Body of pancreas (tissue), 4 donors: ENCODE results near the gene MAML3. TPM values are rescaled to one million over a fixed set of nuclear protein-coding genes. Genes with fewer than 3 reads are reported as not detected.

ENCODE experiments used
- ATAC-seq: fragments of 150-250 bp; one replicate; pipeline ENCODE4 v1.9.1; 2016
- DNase-seq, 4 donors: peaks; one replicate each; pipeline ENCODE4 v3.0.0-alpha.2; 2019
- H3K27ac ChIP-seq, 4 donors: fragments of 200-600 bp; sonication (generic); 1 replicate in 3 of 4; 2 replicates in 1 of 4; pipeline versions ENCODE4 v1.5.1 to v1.6.1; 2016 to 2019; ENCODE audit warnings: mild to moderate bottlenecking in 1 of 4, mixed read lengths in 1 of 4, moderate library complexity in 1 of 4
- H3K27me3 ChIP-seq, 2 donors: fragments of 200-600 bp; sonication (generic); one replicate each; pipeline ENCODE4 v1.6.0; 2016; ENCODE audit warnings: mild to moderate bottlenecking in 1 of 2
- H3K36me3 ChIP-seq, 2 donors: fragments of 200-600 bp; sonication (generic); replicated peaks in 1 of 2; 2 replicates each; pipeline ENCODE4 v1.5.1; 2016; ENCODE audit warnings: low read depth in 2 of 2; ENCODE audit not compliant: insufficient read depth in 1 of 2
- H3K4me1 ChIP-seq: fragments of 200-600 bp; sonication (generic); one replicate; pipeline ENCODE4 v1.6.0; 2016
- H3K4me3 ChIP-seq, 2 donors: fragments of 200-600 bp; sonication (generic); 1 replicate in 1 of 2; 2 replicates in 1 of 2; pipeline ENCODE4 v1.5.1; 2016 to 2019
- H3K9me3 ChIP-seq, 3 donors: fragments of 200-600 bp; sonication (generic); 1 replicate in 2 of 3; 2 replicates in 1 of 3; pipeline ENCODE4 v1.5.1; 2016
- POLR2A ChIP-seq, 3 donors: fragments of 450-650 bp; IDR thresholded peaks; one replicate each; pipeline ENCODE4 v1.6.1; 2016; ENCODE audit warnings: antibody characterized with exemption in 3 of 3, mild to moderate bottlenecking in 2 of 3
- WGBS, 2 donors: methylation state at CpG; one replicate each; pipeline ENCODE4 v1.1.5; 2017; 5-methylcytosine and 5-hydroxymethylcytosine counted together
- intact Hi-C: fragments of 100-400 bp; cut with DNase I; formaldehyde crosslinking; loops from one replicate; pipeline ENCODE4 v1.15.1; 2023
- total RNA-seq, 2 donors: library from RNA; depleted of rRNA; stranded (reverse); fragments of >200 nt; gene quantifications; one replicate each; pipeline ENCODE4 v1.1.0, GENCODE V29; 2016
- TF ChIP-seq, protein P1 (sequence below), 7 experiments: fragments of 450-650 bp in 4 of 7; fragments of 200-600 bp in 3 of 7; sonication (generic) in 3 of 7; IDR thresholded peaks; one replicate each; pipeline ENCODE4 v1.5.1; 2016 to 2019; ENCODE audit warnings: antibody characterized with exemption in 7 of 7

The MAML3 gene
- total RNA-seq, 2 donors from 2014 or later: 11.2 to 11.4 TPM

- TF ChIP-seq POLR2A (IDR thresholded peaks at IDR 0.05): no peak
- TF ChIP-seq, protein P1, sequence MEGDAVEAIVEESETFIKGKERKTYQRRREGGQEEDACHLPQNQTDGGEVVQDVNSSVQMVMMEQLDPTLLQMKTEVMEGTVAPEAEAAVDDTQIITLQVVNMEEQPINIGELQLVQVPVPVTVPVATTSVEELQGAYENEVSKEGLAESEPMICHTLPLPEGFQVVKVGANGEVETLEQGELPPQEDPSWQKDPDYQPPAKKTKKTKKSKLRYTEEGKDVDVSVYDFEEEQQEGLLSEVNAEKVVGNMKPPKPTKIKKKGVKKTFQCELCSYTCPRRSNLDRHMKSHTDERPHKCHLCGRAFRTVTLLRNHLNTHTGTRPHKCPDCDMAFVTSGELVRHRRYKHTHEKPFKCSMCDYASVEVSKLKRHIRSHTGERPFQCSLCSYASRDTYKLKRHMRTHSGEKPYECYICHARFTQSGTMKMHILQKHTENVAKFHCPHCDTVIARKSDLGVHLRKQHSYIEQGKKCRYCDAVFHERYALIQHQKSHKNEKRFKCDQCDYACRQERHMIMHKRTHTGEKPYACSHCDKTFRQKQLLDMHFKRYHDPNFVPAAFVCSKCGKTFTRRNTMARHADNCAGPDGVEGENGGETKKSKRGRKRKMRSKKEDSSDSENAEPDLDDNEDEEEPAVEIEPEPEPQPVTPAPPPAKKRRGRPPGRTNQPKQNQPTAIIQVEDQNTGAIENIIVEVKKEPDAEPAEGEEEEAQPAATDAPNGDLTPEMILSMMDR (IDR thresholded peaks at IDR 0.05): no peak
- DNase-seq (no peak), ATAC-seq (no peak)
- no peaks in the 10 kb centered on the region for H3K36me3 ChIP-seq
- intact Hi-C loops: no loop called here
- H3K27ac ChIP-seq: no peak overlapping the region
- WGBS, 2 donors: 89 to 91% methylated on average over 5 of the region's 5 CpGs
- H3K4me3 ChIP-seq: no peak overlapping the region
- no peaks in the 10 kb centered on the region for H3K27me3 ChIP-seq
- no peaks in the 10 kb centered on the region for H3K9me3 ChIP-seq
- peaks cover 9% of the 10 kb centered on the region for H3K4me1 ChIP-seq
Measured at GRCh38 chr4:140117947-140118346, 36.0 kb downstream of the MAML3 start.

GRCh38 chr4:140116442-140117104 is 37.4 kb downstream of the MAML3 start:
- ATAC-seq: no peak
- H3K27me3 ChIP-seq: no peaks in the 10 kb centered on the region
- no peak overlapping the region for H3K4me3 ChIP-seq
- no peaks in the 10 kb centered on the region for H3K9me3 ChIP-seq
- DNase-seq: no peak
- no peak overlapping the region for H3K27ac ChIP-seq
- 70 to 89% methylated on average over 4 of the region's 4 CpGs for WGBS, 2 donors
- intact Hi-C loops: no loop called here
- H3K36me3 ChIP-seq: no peaks in the 10 kb centered on the region
- peaks cover 6% of the 10 kb centered on the region for H3K4me1 ChIP-seq
- TF ChIP-seq POLR2A (IDR thresholded peaks at IDR 0.05): no peak
- TF ChIP-seq, protein P1 (IDR thresholded peaks at IDR 0.05): no peak

DNA sequence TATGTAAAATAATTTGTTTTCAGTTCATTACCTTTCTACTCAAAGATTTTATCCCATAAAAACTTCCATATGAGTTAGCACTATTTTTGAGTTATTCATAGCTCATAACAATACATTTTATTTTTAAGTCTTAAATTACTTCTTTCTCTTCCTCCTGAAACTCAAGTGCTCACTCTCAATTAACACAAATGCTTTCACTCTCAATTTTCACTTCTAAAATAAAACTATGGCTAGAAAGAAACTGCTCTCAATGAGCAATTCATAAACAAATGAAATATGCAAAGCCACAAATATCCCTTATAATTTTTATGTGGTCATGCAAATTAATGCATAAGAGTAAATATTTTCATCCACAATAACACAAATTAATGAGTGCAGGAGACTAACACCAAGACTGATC is 38.8 kb downstream of the MAML3 start:
- no peak for TF ChIP-seq POLR2A (IDR thresholded peaks at IDR 0.05)
- TF ChIP-seq, protein P1 (IDR thresholded peaks at IDR 0.05): no peak
- intact Hi-C loops: no loop called here

GRCh38 chr4:140113653-140114052 is 40.3 kb downstream of the MAML3 start:
- DNase-seq (no peak), ATAC-seq (no peak)
- no peak overlapping the region for H3K27ac ChIP-seq
- peaks cover 7% of the 10 kb centered on the region for H3K4me1 ChIP-seq
- no peaks in the 10 kb centered on the region for H3K36me3 ChIP-seq
- H3K27me3 ChIP-seq: no peaks in the 10 kb centered on the region
- intact Hi-C loops: no loop called here
- H3K4me3 ChIP-seq: no peak overlapping the region
- TF ChIP-seq POLR2A (IDR thresholded peaks at IDR 0.05): no peak
- TF ChIP-seq, protein P1 (IDR thresholded peaks at IDR 0.05): no peak
- H3K9me3 ChIP-seq: no peaks in the 10 kb centered on the region
- WGBS, 2 donors: 68 to 72% methylated on average over 2 of the region's 2 CpGs

More for the DNA sequence above, 38.8 kb downstream of the MAML3 start:
- ATAC-seq (no peak), DNase-seq (no peak)
- Histone ChIP-seq H3K4me1 (peaks cover 6% of the 10 kb centered on the region), H3K27ac (no peak overlapping the region), H3K4me3 (no peak overlapping the region), H3K9me3 (no peaks in the 10 kb centered on the region), H3K36me3 (no peaks in the 10 kb centered on the region), H3K27me3 (no peaks in the 10 kb centered on the region)

DNA sequence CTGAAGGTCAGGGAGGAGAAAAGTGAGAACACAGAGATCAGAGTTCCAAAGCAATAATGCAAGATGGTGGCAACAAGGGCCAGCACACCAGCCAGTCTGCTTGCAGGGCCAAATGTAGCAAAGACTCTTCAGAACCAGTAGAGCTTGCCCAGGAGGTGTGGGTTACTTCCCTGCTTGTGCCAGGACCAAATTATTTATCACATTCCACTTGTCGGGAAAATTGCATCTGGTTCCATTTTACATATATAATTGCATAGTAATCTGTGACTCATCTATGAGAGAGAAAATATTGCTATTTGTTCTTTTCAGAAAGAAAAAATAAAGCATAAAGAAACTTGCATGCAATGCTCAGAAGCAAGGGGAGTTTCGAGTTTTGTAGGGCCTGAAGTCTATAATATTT is 41.4 kb downstream of the MAML3 start:
- ATAC-seq (no peak), DNase-seq (no peak)
- no peaks in the 10 kb centered on the region for H3K27me3 ChIP-seq
- WGBS, 2 donors: 52 to 58% methylated on average over 2 of the region's 2 CpGs
- no peaks in the 10 kb centered on the region for H3K9me3 ChIP-seq
- TF ChIP-seq, protein P1 (IDR thresholded peaks at IDR 0.05): no peak
- TF ChIP-seq POLR2A (IDR thresholded peaks at IDR 0.05): no peak
- no peak overlapping the region for H3K27ac ChIP-seq
- H3K4me1 ChIP-seq: peaks cover 7% of the 10 kb centered on the region
- no peak overlapping the region for H3K4me3 ChIP-seq
- intact Hi-C loops: no loop called here
- H3K36me3 ChIP-seq: no peaks in the 10 kb centered on the region
